ENCODE measurements around the gene PNPLA1. TPM values are rescaled to one million over a fixed set of nuclear protein-coding genes. Genes with fewer than 3 reads are reported as not detected.

The PNPLA1 gene
- total RNA-seq, 1 experiment from 2014 or later: 0.10 TPM

DNA sequence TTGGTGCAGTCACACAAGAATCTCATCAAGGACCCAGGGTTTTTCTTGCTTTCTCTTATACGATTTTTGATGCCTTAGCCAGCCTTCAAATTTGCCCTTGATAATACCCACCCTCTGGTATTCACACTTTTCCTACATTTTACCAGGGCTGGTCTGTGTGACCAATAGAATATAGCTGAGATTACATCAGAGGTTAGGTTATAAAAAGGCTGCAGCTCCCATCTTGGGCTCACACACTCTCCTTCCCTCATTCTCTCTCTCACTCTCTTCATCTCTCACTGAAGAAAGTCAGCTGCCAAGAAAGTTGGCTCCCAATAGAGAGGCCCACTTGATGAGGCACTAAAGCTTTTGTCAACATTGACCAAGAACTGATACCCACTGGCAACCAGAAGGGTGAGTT lies 4.1 kb upstream of the PNPLA1 start:
- Histone ChIP-seq H3K27ac (ENCODE audit: low read depth, low read length) (no peak overlapping the region), H3K36me3 (ENCODE audit: control insufficient read depth in 1 of 2, insufficient read depth in 2 of 2, low read length in 2 of 2) (no peaks in the 10 kb centered on the region), H2AFZ (ENCODE audit: low read depth, low read length, poor library complexity, severe bottlenecking) (no peak overlapping the region), H3K79me2 (ENCODE audit: insufficient read depth, low read length) (no peaks in the 10 kb centered on the region), H3K27me3 (ENCODE audit: insufficient read depth, low read length) (peaks cover 4% of the 10 kb centered on the region; the same call in 1 of the 2 replicates), H3K9me2 (ENCODE audit: insufficient read depth) (no peaks in the 10 kb centered on the region), H3K4me2 (ENCODE audit: low read length) (no peak overlapping the region), H3K9me3 (ENCODE audit: control insufficient read depth in 1 of 2, insufficient read depth in 1 of 2, low read depth in 1 of 2, low read length in 2 of 2) (no peaks in the 10 kb centered on the region), H4K20me1 (ENCODE audit: insufficient read depth) (no peaks in the 10 kb centered on the region), H3K9ac (ENCODE audit: low read length) (no peak overlapping the region), H3K4me1 (ENCODE audit: control insufficient read depth in 1 of 2, insufficient read depth in 2 of 2, low read length in 2 of 2) (peaks cover 0 to 8% of the 10 kb centered on the region in 2 experiments; a peak in 1 of 4 replicates), H3K4me3 (replicated peaks in 1 of 2; ENCODE audit: low read depth in 1 of 2, low read length in 2 of 2) (no peak overlapping the region)
- no peak for DNase-seq (ENCODE audit: low read depth, low spot score)
- intact Hi-C loops (cut with micrococcal nuclease): no loop called here
- no peak for ATAC-seq
- TF ChIP-seq, protein P1, sequence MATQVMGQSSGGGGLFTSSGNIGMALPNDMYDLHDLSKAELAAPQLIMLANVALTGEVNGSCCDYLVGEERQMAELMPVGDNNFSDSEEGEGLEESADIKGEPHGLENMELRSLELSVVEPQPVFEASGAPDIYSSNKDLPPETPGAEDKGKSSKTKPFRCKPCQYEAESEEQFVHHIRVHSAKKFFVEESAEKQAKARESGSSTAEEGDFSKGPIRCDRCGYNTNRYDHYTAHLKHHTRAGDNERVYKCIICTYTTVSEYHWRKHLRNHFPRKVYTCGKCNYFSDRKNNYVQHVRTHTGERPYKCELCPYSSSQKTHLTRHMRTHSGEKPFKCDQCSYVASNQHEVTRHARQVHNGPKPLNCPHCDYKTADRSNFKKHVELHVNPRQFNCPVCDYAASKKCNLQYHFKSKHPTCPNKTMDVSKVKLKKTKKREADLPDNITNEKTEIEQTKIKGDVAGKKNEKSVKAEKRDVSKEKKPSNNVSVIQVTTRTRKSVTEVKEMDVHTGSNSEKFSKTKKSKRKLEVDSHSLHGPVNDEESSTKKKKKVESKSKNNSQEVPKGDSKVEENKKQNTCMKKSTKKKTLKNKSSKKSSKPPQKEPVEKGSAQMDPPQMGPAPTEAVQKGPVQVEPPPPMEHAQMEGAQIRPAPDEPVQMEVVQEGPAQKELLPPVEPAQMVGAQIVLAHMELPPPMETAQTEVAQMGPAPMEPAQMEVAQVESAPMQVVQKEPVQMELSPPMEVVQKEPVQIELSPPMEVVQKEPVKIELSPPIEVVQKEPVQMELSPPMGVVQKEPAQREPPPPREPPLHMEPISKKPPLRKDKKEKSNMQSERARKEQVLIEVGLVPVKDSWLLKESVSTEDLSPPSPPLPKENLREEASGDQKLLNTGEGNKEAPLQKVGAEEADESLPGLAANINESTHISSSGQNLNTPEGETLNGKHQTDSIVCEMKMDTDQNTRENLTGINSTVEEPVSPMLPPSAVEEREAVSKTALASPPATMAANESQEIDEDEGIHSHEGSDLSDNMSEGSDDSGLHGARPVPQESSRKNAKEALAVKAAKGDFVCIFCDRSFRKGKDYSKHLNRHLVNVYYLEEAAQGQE (IDR thresholded peaks at IDR 0.05; ENCODE audit: low read depth): no peak
- no peak for TF ChIP-seq POLR2AphosphoS5 (IDR thresholded peaks at IDR 0.05; ENCODE audit: low read depth, low read length)
- TF ChIP-seq EZH2phosphoT487 (IDR thresholded peaks at IDR 0.05; ENCODE audit: borderline replicate concordance): no peak
- TF ChIP-seq EZH2 (IDR thresholded peaks at IDR 0.05): no peak
- no peak for TF ChIP-seq ELF1 (IDR thresholded peaks at IDR 0.05; ENCODE audit: borderline replicate concordance, low read depth)
- TF ChIP-seq POLR2A (IDR thresholded peaks at IDR 0.05; ENCODE audit: borderline replicate concordance, extremely low read depth, insufficient read depth, insufficient read length): no peak
- no peak for TF ChIP-seq RAD21 (IDR thresholded peaks at IDR 0.05; ENCODE audit: low read depth)
- TF ChIP-seq TCF7L2 (IDR thresholded peaks at IDR 0.05; ENCODE audit: borderline replicate concordance, extremely low read depth, insufficient read depth, insufficient read length): no peak
- no peak for TF ChIP-seq YY1 (IDR thresholded peaks at IDR 0.05; ENCODE audit: extremely low read depth, insufficient replicate concordance, low read depth, low read length)
- no peak for TF ChIP-seq CEBPB (IDR thresholded peaks at IDR 0.05; ENCODE audit: low read depth)
- no peak for TF ChIP-seq FOSL1 (IDR thresholded peaks at IDR 0.05; ENCODE audit: low read depth)
- no peak for TF ChIP-seq SRF (IDR thresholded peaks at IDR 0.05; ENCODE audit: low read depth)
- no peak for TF ChIP-seq CBX3 (IDR thresholded peaks at IDR 0.05; ENCODE audit: low read depth)
- no peak for TF ChIP-seq EGR1 (IDR thresholded peaks at IDR 0.05; ENCODE audit: low read depth)
- TF ChIP-seq JUND (IDR thresholded peaks at IDR 0.05): no peak
- TF ChIP-seq, protein P2, sequence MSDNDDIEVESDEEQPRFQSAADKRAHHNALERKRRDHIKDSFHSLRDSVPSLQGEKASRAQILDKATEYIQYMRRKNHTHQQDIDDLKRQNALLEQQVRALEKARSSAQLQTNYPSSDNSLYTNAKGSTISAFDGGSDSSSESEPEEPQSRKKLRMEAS (IDR thresholded peaks at IDR 0.05): no peak
- TF ChIP-seq, protein P3, sequence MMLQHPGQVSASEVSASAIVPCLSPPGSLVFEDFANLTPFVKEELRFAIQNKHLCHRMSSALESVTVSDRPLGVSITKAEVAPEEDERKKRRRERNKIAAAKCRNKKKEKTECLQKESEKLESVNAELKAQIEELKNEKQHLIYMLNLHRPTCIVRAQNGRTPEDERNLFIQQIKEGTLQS (IDR thresholded peaks at IDR 0.05): no peak
- TF ChIP-seq SIN3A (IDR thresholded peaks at IDR 0.05; ENCODE audit: low read depth): no peak
- ChIA-PET POLR2A (no interaction called here), CTCF (no interaction called here), RAD21 (ENCODE audit: low non-redundant PET in 1 of 2, low total read pairs in 2 of 2, uncharacterized antibody in 2 of 2, unreplicated experiment in 2 of 2) (no interaction called here)
- no TSS peak for BruUV-seq (replicated peaks)

Measured in HCT116 (cell line).